Neural cell (in vitro differentiated cells): ENCODE data around the gene SPAG7.

Experiments used
- CTCF ChIP-seq: fragments of 450-650 bp; IDR thresholded peaks from 2 replicates; pipeline ENCODE4 v1.5.1; 2014; ENCODE audit warnings: antibody characterized with exemption, mild to moderate bottlenecking, moderate library complexity; ENCODE audit not compliant: poor library complexity, severe bottlenecking
- EZH2 ChIP-seq: fragments of 200-600, 300-800 bp; shearing (Covaris generic), sonication (generic); IDR thresholded peaks from 2 replicates; pipeline ENCODE4 v1.6.1; 2014; ENCODE audit warnings: antibody characterized with exemption, low read length, borderline replicate concordance, mild to moderate bottlenecking; ENCODE audit not compliant: insufficient read depth, poor library complexity, severe bottlenecking
- RAD21 ChIP-seq: fragments of 450-650 bp; conservative IDR thresholded peaks from 2 replicates; pipeline ENCODE4 v1.6.1; 2014; ENCODE audit warnings: antibody characterized with exemption, mild to moderate bottlenecking, moderate library complexity

- TF ChIP-seq EZH2 (no peak), CTCF (no peak), RAD21 (no peak)
Observed at GRCh38 chr17:4986403-4986802, 18.8 kb upstream of the SPAG7 start.
